Kasumi-1 (cell line): ENCODE data around the gene INPP4A.
"Not testable (repeated sequence)": the region's sequence is repeated elsewhere in the genome, so short reads cannot be mapped to it uniquely, and the experiment has no call there.

ENCODE experiments used
- DNase-seq, 2 experiments: peaks; one replicate each; lab custom pipeline; 2025; lab: John Stamatoyannopoulos, UW

The INPP4A gene

DNA sequence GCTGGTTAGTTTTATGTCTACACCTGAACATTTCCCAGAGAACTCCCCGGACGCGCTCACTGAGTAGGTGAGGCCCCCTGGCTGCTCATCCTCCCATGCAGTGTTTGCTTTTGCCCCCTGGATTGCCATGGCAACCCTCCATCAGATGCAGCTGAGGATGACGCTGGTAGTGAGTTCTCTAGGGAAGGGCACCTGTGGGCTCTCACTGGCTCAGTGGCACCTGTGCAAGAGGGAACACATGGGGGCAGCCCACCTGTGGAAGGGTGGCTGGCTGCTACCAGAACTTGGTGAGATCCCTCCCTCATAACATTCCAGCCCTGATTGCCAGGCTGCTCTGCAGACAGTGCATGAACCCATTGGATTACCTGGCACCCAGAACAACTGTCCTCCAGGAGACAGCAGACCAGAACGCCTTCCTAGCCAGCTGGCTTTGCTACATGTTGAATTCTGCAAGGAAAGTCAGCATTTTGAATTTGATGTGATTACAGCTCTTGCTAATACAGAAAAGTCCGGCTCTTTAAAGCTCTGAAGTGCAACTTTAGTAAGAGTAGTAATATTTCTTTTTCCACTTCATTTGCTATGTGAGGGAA lies 142.0 kb downstream of the INPP4A start:
- DNase-seq = no peak

DNA sequence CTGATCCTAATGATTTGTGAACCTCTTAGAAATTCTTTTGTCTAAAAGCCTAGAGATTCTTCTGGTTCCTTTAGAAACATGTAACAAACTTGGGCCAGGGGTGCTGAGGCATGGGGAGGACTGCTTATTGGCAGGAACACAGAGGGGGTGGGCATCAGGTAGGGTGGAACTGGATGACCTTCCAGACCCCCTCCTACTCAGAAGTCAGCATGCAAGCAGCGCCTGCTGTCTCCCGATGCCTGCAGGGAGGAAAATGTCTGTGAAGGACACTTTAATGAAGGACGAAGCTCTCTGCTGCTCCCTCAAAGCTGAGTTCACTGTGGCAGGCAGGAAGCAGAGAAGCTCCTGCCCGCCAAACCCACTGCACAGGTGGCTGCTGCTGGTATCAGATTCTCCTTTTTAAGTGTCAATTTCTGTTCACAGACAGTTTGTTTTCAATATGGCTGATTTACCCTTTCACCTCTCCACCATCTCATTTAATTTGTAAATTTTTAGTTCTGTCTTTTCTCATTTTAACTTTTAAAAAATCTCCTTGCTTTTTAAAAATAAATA lies 144.3 kb downstream of the INPP4A start:
- DNase-seq = no peak

GRCh38 chr2:98589489-98589888 lies 144.8 kb downstream of the INPP4A start:
- DNase-seq = no peak

- DNase-seq = no peak
Measured at GRCh38 chr2:98592565-98592964, 147.9 kb downstream of the INPP4A start.

GRCh38 chr2:98594665-98595064 lies 150.0 kb downstream of the INPP4A start:
- not testable (repeated sequence) for DNase-seq

DNA sequence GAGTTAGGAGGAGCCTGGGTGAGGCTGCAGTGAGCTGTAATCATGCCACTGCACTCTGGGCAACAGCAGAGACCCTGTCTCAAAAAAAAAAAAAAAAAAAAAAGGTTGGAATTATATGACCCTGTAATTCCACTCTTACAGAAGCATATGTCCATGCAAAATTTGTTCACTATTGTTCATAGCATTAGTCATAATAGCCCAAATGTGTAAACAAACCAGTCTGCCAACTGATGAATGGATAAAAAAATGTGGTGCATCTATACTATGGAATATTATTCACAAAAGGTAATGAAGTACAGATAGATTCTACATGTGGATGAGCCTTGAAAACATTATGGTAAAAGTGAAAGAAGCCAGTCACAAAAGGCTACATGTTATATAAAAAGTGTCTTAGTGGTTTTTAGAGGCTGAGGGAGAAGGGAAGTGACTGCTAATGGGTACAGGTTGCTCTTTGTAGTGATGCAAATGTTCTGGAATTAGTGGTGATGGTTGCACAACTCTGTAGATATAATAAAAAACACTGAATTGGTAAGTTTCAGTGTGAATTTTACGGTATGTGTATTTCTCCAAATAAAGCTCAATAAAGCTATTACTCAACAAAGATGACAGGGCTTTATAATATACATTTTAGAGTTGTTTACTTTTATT lies 154.2 kb downstream of the INPP4A start:
- DNase-seq = no peak

DNA sequence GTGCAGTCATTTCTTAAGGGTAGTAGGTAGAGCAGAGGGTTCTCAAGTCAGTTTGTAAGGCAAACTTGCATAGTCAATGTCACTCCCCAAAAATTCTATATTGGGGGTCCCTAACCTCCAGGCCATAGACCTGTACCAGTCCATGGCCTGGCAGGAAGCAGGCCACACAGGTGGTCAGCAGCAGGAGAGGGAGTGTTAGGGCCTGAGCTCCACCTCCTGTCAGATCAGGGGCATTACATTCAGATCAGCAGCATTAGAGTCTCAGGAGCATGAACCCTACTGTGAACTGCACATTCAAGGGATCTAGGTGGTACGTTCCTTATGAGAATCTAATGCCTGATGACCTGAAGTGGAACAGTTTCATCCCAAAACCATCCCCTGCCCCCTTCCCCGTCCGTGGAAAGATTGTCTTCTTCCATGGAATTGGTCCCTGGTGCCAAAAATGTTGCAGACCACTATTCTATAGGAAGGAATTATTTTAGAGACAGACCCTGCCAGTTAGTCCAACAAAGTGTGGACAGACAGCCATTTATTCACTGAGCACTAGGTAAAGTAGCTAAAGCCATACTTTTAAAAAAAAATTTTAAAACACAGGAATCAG lies 157.0 kb downstream of the INPP4A start:
- DNase-seq = peak; percentile 31 to 71

- DNase-seq = no peak
Measured at GRCh38 chr2:98604547-98604946, 159.9 kb downstream of the INPP4A start.

GRCh38 chr2:98605076-98605475 lies 160.4 kb downstream of the INPP4A start:
- DNase-seq = no peak

DNA sequence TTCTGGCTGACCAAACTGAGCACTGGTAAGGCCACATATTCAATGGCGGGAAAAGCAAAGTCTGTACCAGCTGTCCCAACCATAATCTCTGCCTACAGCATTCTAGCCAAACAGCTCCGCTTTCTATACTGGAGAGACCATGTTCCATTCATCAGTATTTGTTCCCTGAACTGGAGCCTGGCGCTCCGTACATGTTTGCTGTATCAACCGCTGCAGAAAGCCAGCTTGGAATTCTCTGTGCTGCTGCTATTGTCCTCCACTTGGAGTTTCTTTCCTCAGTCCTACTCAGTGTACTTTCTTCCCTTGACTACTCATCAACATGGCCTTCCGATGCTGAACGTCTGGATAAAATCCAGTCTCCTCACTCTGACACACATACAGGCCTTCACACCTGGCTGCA lies 161.8 kb downstream of the INPP4A start:
- DNase-seq = no peak

DNA sequence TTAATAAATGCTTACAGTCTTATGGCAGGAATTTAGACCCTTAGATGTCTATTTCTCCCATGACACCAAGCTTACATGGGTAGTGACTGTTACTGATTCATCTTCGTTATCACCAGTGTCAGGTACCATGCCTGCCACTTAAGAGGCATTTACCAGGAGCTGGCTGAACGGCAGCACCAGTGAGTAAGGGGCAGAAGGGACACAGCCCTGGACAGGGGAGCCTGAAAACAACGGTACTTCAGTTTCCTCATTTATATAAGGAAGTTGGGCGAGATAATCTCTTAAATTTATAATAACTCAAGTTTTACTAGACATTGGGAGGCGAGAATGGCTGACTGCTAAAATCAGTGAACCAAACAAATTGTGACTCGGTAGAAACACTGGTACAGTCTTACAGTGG lies 162.4 kb downstream of the INPP4A start:
- peak in 1 of 2 experiments; percentile 17 for DNase-seq

DNA sequence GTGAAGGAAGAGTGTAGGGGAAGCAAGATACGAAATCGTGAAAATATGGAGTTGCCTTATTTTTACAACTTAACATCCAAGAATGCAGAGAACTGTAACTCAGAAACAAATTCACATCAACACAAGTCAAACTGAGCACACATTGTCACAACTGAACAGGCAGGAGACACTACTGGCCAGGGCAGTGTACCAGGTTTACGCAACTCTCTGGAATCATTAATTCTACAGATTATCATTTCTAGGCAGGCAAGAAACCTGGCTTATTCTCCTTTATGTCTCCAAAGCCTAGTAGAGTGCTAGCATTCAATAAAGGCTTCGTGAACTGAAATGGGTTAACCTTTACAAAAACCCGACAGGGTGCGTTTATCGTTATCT lies 163.1 kb downstream of the INPP4A start:
- DNase-seq = peak in 1 of 2 experiments; percentile 18

GRCh38 chr2:98608116-98608961 lies 163.7 kb downstream of the INPP4A start, which contains the start of the genes COA5 and UNC50:
Gene COA5, minus strand, starts transcription at chr2:98608512. Its CDS starts 107 bp downstream, at chr2:98608405.
Gene UNC50, plus strand, starts transcription at chr2:98608589. Its CDS starts 1,171 bp downstream, at chr2:98609760.
- peak; percentile 84 to 90 for DNase-seq

DNA sequence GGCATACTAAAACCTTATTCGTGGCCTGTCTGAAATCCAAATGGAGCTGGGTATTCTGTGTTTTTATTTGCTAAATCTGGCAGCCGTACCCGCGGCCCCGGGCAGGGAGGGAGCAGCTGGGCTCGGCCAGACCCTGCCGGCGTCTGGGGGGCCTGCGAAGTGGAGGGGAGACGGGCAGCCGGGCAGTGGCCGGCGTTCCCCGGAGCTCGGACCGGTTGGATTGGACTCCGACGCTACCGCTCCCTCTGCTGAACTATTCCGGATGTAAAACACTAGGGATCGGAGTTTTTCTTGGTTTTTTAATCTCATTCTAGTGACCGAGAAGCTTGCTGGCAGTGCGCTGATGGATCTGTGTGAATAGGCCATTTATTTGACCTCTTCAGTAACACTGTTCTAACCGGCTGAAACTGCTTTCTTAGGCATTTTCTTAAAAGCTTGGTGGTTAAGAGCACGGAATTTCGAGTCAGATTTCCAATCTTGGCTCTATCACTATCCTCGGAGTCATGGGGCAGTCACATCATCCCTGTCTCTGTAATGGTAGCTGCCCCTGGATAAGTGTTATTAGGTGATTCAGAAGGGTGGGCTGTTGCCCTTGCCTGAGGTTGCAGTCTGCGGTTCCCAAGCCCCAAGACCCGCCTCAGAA lies 164.4 kb downstream of the INPP4A start:
- peak in 1 of 2 experiments; percentile 20 for DNase-seq

DNA sequence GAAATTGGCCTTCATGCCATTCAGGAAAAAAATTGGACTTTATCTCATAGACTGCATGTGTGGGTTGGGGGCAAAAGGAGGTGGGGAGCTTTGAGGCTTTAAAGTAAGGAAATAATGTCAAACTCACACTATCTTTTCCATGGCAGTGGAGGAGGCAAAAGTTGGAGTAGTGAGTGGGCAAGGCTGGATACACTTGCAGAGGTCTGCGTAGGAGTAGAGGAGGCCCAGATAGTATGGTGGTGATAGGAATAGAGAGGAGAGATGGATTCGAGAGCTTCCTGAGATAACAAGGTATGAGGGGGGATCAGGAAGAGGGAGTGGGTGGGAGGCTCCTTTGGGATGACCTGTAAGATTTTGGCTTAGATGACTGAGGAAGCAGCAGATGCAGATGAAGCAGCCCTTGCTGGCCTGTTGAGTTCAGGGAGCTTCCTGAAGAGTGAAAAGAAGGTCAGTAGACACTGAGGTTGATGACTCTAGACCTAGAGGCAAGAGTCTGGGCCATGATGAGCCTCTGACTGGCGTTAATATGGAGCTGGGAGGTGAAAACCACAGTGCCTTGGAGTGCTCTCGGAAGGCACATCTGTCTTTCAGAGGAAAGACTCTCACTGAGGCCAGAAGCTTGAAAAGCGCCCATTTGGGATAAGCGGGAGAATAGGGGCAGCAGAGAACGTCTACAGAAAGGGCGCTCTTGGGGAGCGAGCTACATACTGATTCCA lies 169.5 kb downstream of the INPP4A start:
- DNase-seq = no peak

DNA sequence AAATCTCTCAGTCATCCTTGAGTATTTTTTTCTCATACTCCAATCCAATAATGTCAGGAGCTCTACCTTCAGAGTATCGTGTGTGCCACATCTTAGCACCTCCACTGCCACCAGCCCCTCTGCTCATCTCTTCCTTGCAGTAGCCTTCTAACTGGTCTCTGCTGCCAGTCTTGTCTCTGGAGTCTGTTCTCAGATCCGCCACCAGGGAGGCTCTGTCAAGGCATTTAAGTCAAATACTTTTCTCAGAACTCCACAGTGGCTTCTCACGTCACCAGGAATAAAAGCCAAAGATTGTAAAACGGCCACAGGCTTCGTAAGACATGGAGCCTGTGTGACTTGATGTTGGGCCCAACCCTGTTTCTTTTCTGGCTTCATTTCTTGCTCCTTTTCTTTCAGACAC lies 170.8 kb downstream of the INPP4A start:
- peak in 1 of 2 experiments; percentile 32 for DNase-seq

DNA sequence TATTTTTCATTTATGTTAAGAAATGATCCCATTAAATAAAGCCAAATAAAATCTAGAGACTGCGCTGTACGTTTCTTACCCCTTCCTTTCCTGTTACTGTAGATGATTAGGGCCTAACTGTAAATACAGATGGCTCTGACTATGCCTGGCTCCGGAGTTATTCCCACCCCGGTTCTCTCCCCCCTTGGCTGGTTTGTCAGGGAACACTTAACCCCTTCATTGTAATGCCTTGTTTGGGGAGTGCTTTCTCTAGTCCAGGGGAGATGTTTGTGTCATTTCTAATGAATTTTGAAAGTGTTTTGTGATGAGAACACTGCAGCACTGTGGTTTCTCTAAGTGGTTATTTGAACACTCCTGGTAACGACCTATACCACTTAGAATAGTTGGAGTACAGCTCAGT lies 172.5 kb downstream of the INPP4A start:
- no peak for DNase-seq

DNA sequence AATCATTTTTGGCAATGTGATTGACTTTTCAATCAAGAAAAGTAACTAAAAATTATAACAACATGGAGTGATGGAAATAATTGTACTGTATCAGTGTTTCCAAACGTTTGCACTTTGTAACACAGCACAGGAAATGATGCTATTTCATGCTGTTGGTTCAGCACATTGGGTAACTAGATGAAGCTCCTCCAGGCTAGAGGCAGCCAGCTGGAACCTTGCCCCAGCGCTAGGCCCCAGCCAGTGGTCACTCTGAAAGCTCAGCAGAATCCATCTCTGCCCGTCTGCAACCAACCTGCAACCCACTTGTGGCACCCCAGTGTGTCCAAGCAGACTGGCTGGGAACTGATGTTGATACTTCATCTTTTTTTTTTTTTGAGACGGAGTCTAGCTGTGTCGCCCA lies 179.0 kb downstream of the INPP4A start:
- DNase-seq = no peak

- no peak for DNase-seq
Measured at GRCh38 chr2:98632351-98632750, 187.7 kb downstream of the INPP4A start.

GRCh38 chr2:98634406-98635092 lies 189.9 kb downstream of the INPP4A start:
- DNase-seq = peak; percentile 64 to 71
